GM12891 (cell line): ENCODE measurements around the gene EML1.

Source experiments
- PAX5 ChIP-seq: IDR thresholded peaks from 2 replicates; pipeline ENCODE4 v1.6.1; 2011; ENCODE audit warnings: low read length, moderate library complexity, mild to moderate bottlenecking; ENCODE audit not compliant: insufficient read depth, severe bottlenecking
- POLR2A ChIP-seq: IDR thresholded peaks from 2 replicates; pipeline ENCODE4 v1.6.1; 2011; ENCODE audit warnings: low read depth, low read length, control low read depth
- POLR2AphosphoS5 ChIP-seq: IDR thresholded peaks from 2 replicates; pipeline ENCODE4 v1.6.1; 2011; ENCODE audit warnings: low read depth, low read length, control low read depth
- POU2F2 ChIP-seq: IDR thresholded peaks from 2 replicates; pipeline ENCODE4 v1.6.1; 2011; ENCODE audit warnings: low read depth, mild to moderate bottlenecking, control low read depth, low read length, moderate library complexity
- SPI1 ChIP-seq: IDR thresholded peaks from 2 replicates; pipeline ENCODE4 v1.6.1; 2011; ENCODE audit warnings: low read depth, low read length, control low read depth
- TAF1 ChIP-seq: IDR thresholded peaks from 2 replicates; pipeline ENCODE4 v1.6.1; 2011; ENCODE audit warnings: low read depth, low read length, control low read depth

DNA sequence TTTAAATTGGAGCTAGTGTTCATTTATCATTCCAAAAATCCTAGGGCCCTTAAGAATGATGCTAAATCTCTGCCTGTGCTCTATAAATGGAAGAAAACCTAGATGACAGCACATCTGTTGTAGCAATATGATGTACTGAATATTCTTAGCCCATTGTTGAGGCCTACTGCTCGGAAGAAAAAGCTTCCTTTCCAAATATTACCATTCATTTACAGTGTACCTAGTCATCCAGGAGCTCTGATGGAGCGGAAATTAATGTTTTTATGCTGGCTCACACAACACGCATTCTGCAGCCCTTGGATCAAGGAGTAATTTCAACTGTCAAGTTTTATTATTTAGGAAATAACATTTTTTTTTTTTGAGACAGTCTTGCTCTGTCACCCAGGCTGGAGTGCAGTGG lies 77.4 kb downstream of the EML1 start:
- TF ChIP-seq TAF1 = no peak
- no peak for TF ChIP-seq POLR2A
- TF ChIP-seq POLR2AphosphoS5 = no peak
- no peak for TF ChIP-seq SPI1
- TF ChIP-seq PAX5 = no peak
- TF ChIP-seq POU2F2 = no peak
